B cell (primary cell): Measurements from ENCODE around the gene CES3. TPM values are rescaled to one million over a fixed set of nuclear protein-coding genes. Genes with fewer than 3 reads are reported as not detected.

Source experiments
- ATAC-seq: fragments of 200-7000 bp; cut with Tn5 transposase; one replicate; pipeline ENCODE4 v1.10.0; 2021; ENCODE audit warnings: low read depth, mild to moderate bottlenecking, moderate number of reproducible peaks, moderate library complexity
- CTCF ChIA-PET: fragments of 350-600 bp; sonication (Branson Sonifier 250); formaldehyde crosslinking; loops from one replicate; lab custom pipeline; 2021; ENCODE audit warnings: antibody characterized with exemption, inconsistent platforms; lab: Charles Lee
- POLR2A ChIA-PET: fragments of 350-600 bp; sonication (Branson Sonifier 250); formaldehyde crosslinking; loops from one replicate; lab custom pipeline; 2021; ENCODE audit warnings: antibody characterized with exemption; lab: Charles Lee
- DNase-seq: peaks from one replicate; pipeline ENCODE4 v3.0.0; 2013
- H2AFZ ChIP-seq: 2 replicates; pipeline ENCODE4 v1.6.1; 2012; ENCODE audit warnings: mild to moderate bottlenecking, low read depth, low read length; ENCODE audit not compliant: insufficient read depth, poor library complexity, severe bottlenecking
- H3K27ac ChIP-seq, 2 donors: 1 replicate in 1 of 2; 2 replicates in 1 of 2; pipeline ENCODE4 v1.5.1; 2012 to 2013; ENCODE audit warnings: low read length in 2 of 2, mild to moderate bottlenecking in 2 of 2, moderate library complexity in 1 of 2
- H3K27me3 ChIP-seq, 4 experiments: fragments of 200-600 bp in 1 of 4; sonication (generic) in 1 of 4; replicated peaks in 1 of 4; 1 replicate in 2 of 4; 2 replicates in 2 of 4; pipeline versions ENCODE4 v1.6.1 to v1.7.0; 2013 to 2016; ENCODE audit warnings: low read length in 3 of 4, mild to moderate bottlenecking in 2 of 4, mixed read lengths in 1 of 4, moderate library complexity in 1 of 4; ENCODE audit not compliant: insufficient read depth in 4 of 4, control insufficient read depth in 3 of 4; ENCODE audit errors: control extremely low read depth in 1 of 4
- H3K36me3 ChIP-seq, 2 experiments: replicated peaks in 1 of 2; 1 replicate in 1 of 2; 2 replicates in 1 of 2; pipeline versions ENCODE4 v1.6.1 to v1.7.1; 2013; ENCODE audit warnings: low read length in 1 of 2; ENCODE audit not compliant: insufficient read depth in 2 of 2, control insufficient read depth in 1 of 2; ENCODE audit errors: control extremely low read depth in 1 of 2, extremely low read depth in 1 of 2
- H3K4me1 ChIP-seq, 2 donors: fragments of 200-600 bp in 1 of 2; sonication (generic) in 1 of 2; 1 replicate in 1 of 2; 2 replicates in 1 of 2; pipeline versions ENCODE4 v1.5.1 to v1.6.1; 2013 to 2017; ENCODE audit warnings: low read length in 2 of 2; ENCODE audit not compliant: control insufficient read depth in 2 of 2, insufficient read depth in 2 of 2
- H3K4me2 ChIP-seq: replicated peaks from 2 replicates; pipeline ENCODE3; 2012; ENCODE audit warnings: mild to moderate bottlenecking, low read depth, low read length; ENCODE audit not compliant: poor library complexity, severe bottlenecking
- H3K4me3 ChIP-seq, 5 experiments: fragments of 200-600 bp in 1 of 5; sonication (generic) in 1 of 5; 1 replicate in 3 of 5; 2 replicates in 2 of 5; pipeline versions ENCODE4 v1.5.1 to v1.7.0; 2011 to 2016; ENCODE audit warnings: low read length in 4 of 5, mild to moderate bottlenecking in 4 of 5, low read depth in 2 of 5, control low read depth in 1 of 5, moderate library complexity in 1 of 5; ENCODE audit not compliant: insufficient read depth in 1 of 5; ENCODE audit errors: control extremely low read depth in 1 of 5, extremely low read depth in 1 of 5
- H3K79me2 ChIP-seq: fragments of 200-600 bp; sonication (generic); one replicate; pipeline ENCODE4 v1.6.0; 2016; ENCODE audit warnings: low read length; ENCODE audit not compliant: control insufficient read depth, insufficient read depth
- H3K9ac ChIP-seq: fragments of 200-600 bp; sonication (generic); 2 replicates; pipeline ENCODE4 v1.6.1; 2017; ENCODE audit warnings: mild to moderate bottlenecking, low read length, moderate library complexity
- H3K9me3 ChIP-seq, 3 donors: one replicate each; pipeline versions ENCODE4 v1.6.1 to v1.7.1; 2013; ENCODE audit warnings: low read length in 2 of 3; ENCODE audit not compliant: control insufficient read depth in 2 of 3, insufficient read depth in 1 of 3; ENCODE audit errors: control extremely low read depth in 1 of 3
- H4K20me1 ChIP-seq: 2 replicates; pipeline ENCODE4 v1.6.0; 2012; ENCODE audit warnings: mild to moderate bottlenecking, low read length; ENCODE audit not compliant: insufficient read depth, control insufficient read depth, poor library complexity, severe bottlenecking
- H3K27ac Mint-ChIP-seq: one replicate; pipeline ENCODE4 v1.8.0; 2021; ENCODE audit warnings: mixed read lengths
- H3K27me3 Mint-ChIP-seq: one replicate; pipeline ENCODE4 v1.8.0; 2021; ENCODE audit warnings: mixed read lengths
- H3K4me1 Mint-ChIP-seq: one replicate; pipeline ENCODE4 v1.8.0; 2021; ENCODE audit warnings: mixed read lengths
- H3K4me3 Mint-ChIP-seq: one replicate; pipeline ENCODE4 v1.8.0; 2021; ENCODE audit warnings: mixed read lengths
- H3K9me3 Mint-ChIP-seq: one replicate; pipeline ENCODE4 v1.8.0; 2022; ENCODE audit warnings: mixed read lengths; ENCODE audit not compliant: insufficient read depth
- CTCF ChIP-seq: fragments of 200-600 bp; IDR thresholded peaks from one replicate; pipeline ENCODE4 v1.8.0; 2022; ENCODE audit warnings: antibody characterized with exemption, mild to moderate bottlenecking
- EZH2 ChIP-seq: IDR thresholded peaks from 2 replicates; pipeline ENCODE4 v1.6.1; 2012; ENCODE audit warnings: borderline replicate concordance, low read depth, mild to moderate bottlenecking, moderate library complexity, low read length; ENCODE audit not compliant: insufficient read depth, poor library complexity, severe bottlenecking
- WGBS: methylation state at CpG from one replicate; pipeline ENCODE4 v1.1.5; 2013; ENCODE audit warnings: missing lambda C conversion rate; ENCODE audit not compliant: insufficient coverage; 5-methylcytosine and 5-hydroxymethylcytosine counted together
- intact Hi-C: fragments of 100-400 bp; cut with micrococcal nuclease; formaldehyde crosslinking; loops from one replicate; pipeline ENCODE4 v1.10.0; 2022
- polyA plus RNA-seq: library from polyadenylated mRNA; depleted of rRNA; stranded (reverse); fragments of >200 nt; gene quantifications from 2 replicates; pipeline ENCODE4 v1.2.3, GENCODE V29; 2012
- total RNA-seq, 2 donors: library from RNA; stranded (reverse); fragments of 120-200 nt in 1 of 2; gene quantifications; 1 replicate in 1 of 2; 2 replicates in 1 of 2; pipeline versions ENCODE4 v1.2.3 to v1.2.4, GENCODE V29; 2013 to 2022

CES3 gene
- total and polyA plus RNA-seq, 2 donors (not counting 1 experiment from before 2014, with no cell fraction given), result 0.25 to 0.42 TPM

- intact Hi-C loops, result loop anchor here (2.0 kb wide), 1 partner anchor 15 kb away; the partner anchor contains the start of gene CBFB
- TF ChIP-seq CTCF (peak; percentile 40), EZH2 (no peak)
Observed at GRCh38 chr16:67013823-67014633, 53.0 kb downstream of the CES3 start.

More at GRCh38 chr16:67013823-67014633, 53.0 kb downstream of the CES3 start:
- Histone ChIP-seq H3K27ac (no peak overlapping the region), H3K9ac (peak overlapping the region; percentile 68), H3K27me3 (peaks cover 0 to 16% (median 7%) of the 10 kb centered on the region in 4 experiments), H3K79me2 (no peaks in the 10 kb centered on the region), H3K4me3 (peak overlapping the region in 4 of 5 experiments; percentile 33 to 57 (median 52)), H3K36me3 (no peaks in the 10 kb centered on the region), H3K4me1 (peaks cover 12 to 13% of the 10 kb centered on the region in 2 donors), H2AFZ (peak overlapping the region; percentile 79), H4K20me1 (no peaks in the 10 kb centered on the region), H3K4me2 (peak overlapping the region; percentile 99), H3K9me3 (no peaks in the 10 kb centered on the region)
- WGBS, result under 1% methylated on average over 70 of the region's 70 CpGs
- Mint-ChIP-seq H3K27me3 (peaks cover 6% of the 10 kb centered on the region), H3K4me1 (peaks cover 2% of the 10 kb centered on the region), H3K9me3 (no peaks in the 10 kb centered on the region), H3K4me3 (peak overlapping the region; percentile 91), H3K27ac (peak overlapping the region; percentile 37)
- CTCF ChIA-PET, result interaction anchor here (1.8 to 2.7 kb wide), 3 partner anchors 14 to 171 kb away, joined by 7 to 13 read pairs (median 10); partner anchors contain the start of gene CBFB
- peak; percentile 66 for ATAC-seq
- POLR2A ChIA-PET, result interaction anchor here (0.6 to 1.0 kb wide), 3 partner anchors 13 to 233 kb away, joined by 3 to 4 read pairs (median 3); partner anchors contain the start of gene FHOD1
- peak; percentile 72 for DNase-seq
